IMR-90 (cell line): ENCODE data around the gene INTS14. TPM values are rescaled to one million over a fixed set of nuclear protein-coding genes. Genes with fewer than 3 reads are reported as not detected.
A peak's percentile ranks its signal among the peaks of the same experiment; 100 is the strongest.

ENCODE experiments used
- ATAC-seq: fragments of 200-7000 bp; cut with Tn5 transposase; 2 replicates; pipeline ENCODE4 v1.9.1; 2020; ENCODE audit warnings: low read depth, mild to moderate bottlenecking, moderate library complexity
- BruUV-seq: library from RNA; stranded (reverse); fragments of 400-500 nt; replicated peaks from 2 replicates; lab custom pipeline; 2021; lab: Mats Ljungman, UMichigan
- CTCF ChIA-PET: fragments of 300-600 bp; formaldehyde crosslinking; extraction: SDS; loops from one replicate; lab custom pipeline; 2021; ENCODE audit warnings: antibody characterized with exemption; lab: Yijun Ruan, JAX
- POLR2A ChIA-PET: fragments of 300-600 bp; sonication (Branson Sonifier 250); formaldehyde crosslinking; loops from one replicate; lab custom pipeline; 2022; ENCODE audit warnings: antibody characterized with exemption; ENCODE audit not compliant: unreplicated experiment; lab: Charles Lee
- DNase-seq: peaks from one replicate; pipeline ENCODE4 v3.0.0; 2013
- H2AFZ ChIP-seq: replicated peaks from 2 replicates; pipeline ENCODE3; 2013; ENCODE audit warnings: low read length, mild to moderate bottlenecking; ENCODE audit not compliant: poor library complexity
- H2AK5ac ChIP-seq: 2 replicates; pipeline ENCODE4 v1.6.1; 2013; ENCODE audit warnings: low read depth, low read length, inconsistent platforms
- H2AK9ac ChIP-seq: replicated peaks from 2 replicates; pipeline ENCODE3; 2013; ENCODE audit warnings: mild to moderate bottlenecking, low read depth, low read length, moderate library complexity; ENCODE audit not compliant: poor library complexity
- H2BK120ac ChIP-seq: 2 replicates; pipeline ENCODE4 v1.6.1; 2013; ENCODE audit warnings: low read depth, low read length, inconsistent platforms
- H2BK15ac ChIP-seq: 3 replicates; pipeline ENCODE4 v1.6.1; 2013; ENCODE audit warnings: low read depth, low read length, inconsistent platforms
- H2BK20ac ChIP-seq: 2 replicates; pipeline ENCODE4 v1.6.1; 2013; ENCODE audit warnings: low read depth, mild to moderate bottlenecking, inconsistent platforms, low read length, moderate library complexity
- H2BK5ac ChIP-seq: 2 replicates; pipeline ENCODE4 v1.6.1; 2013; ENCODE audit warnings: mild to moderate bottlenecking, low read depth, low read length, inconsistent platforms; ENCODE audit not compliant: poor library complexity, severe bottlenecking
- H3K14ac ChIP-seq: replicated peaks from 2 replicates; pipeline ENCODE4 v1.6.1; 2013; ENCODE audit warnings: low read depth, low read length, inconsistent platforms
- H3K18ac ChIP-seq: 2 replicates; pipeline ENCODE4 v1.6.1; 2013; ENCODE audit warnings: low read depth, low read length, control low read depth
- H3K23ac ChIP-seq: 2 replicates; pipeline ENCODE4 v1.6.1; 2013; ENCODE audit warnings: low read depth, low read length, inconsistent platforms
- H3K27ac ChIP-seq: 2 replicates; pipeline ENCODE4 v1.5.1; 2013; ENCODE audit warnings: mild to moderate bottlenecking, control low read depth, low read length; ENCODE audit not compliant: insufficient read depth
- H3K27me3 ChIP-seq: 2 replicates; pipeline ENCODE4 v1.6.1; 2013; ENCODE audit warnings: low read length; ENCODE audit not compliant: control insufficient read depth, insufficient read depth
- H3K36me3 ChIP-seq: 2 replicates; pipeline ENCODE4 v1.6.1; 2013; ENCODE audit warnings: low read length, mixed read lengths; ENCODE audit not compliant: control insufficient read depth, insufficient read depth
- H3K4ac ChIP-seq: 2 replicates; pipeline ENCODE4 v1.6.1; 2013; ENCODE audit warnings: low read depth, low read length, inconsistent platforms
- H3K4me1 ChIP-seq: 2 replicates; pipeline ENCODE4 v1.6.1; 2013; ENCODE audit warnings: low read length, mixed read lengths; ENCODE audit not compliant: control insufficient read depth, insufficient read depth
- H3K4me2 ChIP-seq: 2 replicates; pipeline ENCODE4 v1.6.1; 2013; ENCODE audit warnings: low read depth, mild to moderate bottlenecking, control low read depth, low read length, moderate library complexity
- H3K4me3 ChIP-seq: 2 replicates; pipeline ENCODE4 v1.5.1; 2013; ENCODE audit warnings: low read depth, mild to moderate bottlenecking, control low read depth, low read length, moderate library complexity; ENCODE audit not compliant: insufficient read depth
- H3K56ac ChIP-seq: 2 replicates; pipeline ENCODE4 v1.6.1; 2013; ENCODE audit warnings: low read length, inconsistent platforms; ENCODE audit not compliant: insufficient read depth; ENCODE audit errors: extremely low read depth
- H3K79me1 ChIP-seq, 2 experiments: 2 replicates each; pipeline ENCODE4 v1.6.1; 2013; ENCODE audit warnings: low read length in 2 of 2, inconsistent platforms in 1 of 2, low read depth in 1 of 2
- H3K9ac ChIP-seq: 2 replicates; pipeline ENCODE4 v1.6.1; 2013; ENCODE audit warnings: low read depth, low read length, control low read depth
- H3K9me1 ChIP-seq: 2 replicates; pipeline ENCODE4 v1.6.1; 2013; ENCODE audit warnings: low read length, inconsistent platforms; ENCODE audit not compliant: insufficient read depth
- H3K9me3 ChIP-seq: 2 replicates; pipeline ENCODE4 v1.6.1; 2013; ENCODE audit warnings: low read length; ENCODE audit not compliant: control insufficient read depth, insufficient read depth
- H4K20me1 ChIP-seq: 2 replicates; pipeline ENCODE4 v1.6.1; 2013; ENCODE audit warnings: low read length, inconsistent platforms; ENCODE audit not compliant: insufficient read depth
- H4K5ac ChIP-seq: 2 replicates; pipeline ENCODE4 v1.6.1; 2013; ENCODE audit warnings: mild to moderate bottlenecking, low read depth, low read length, control low read depth
- H4K8ac ChIP-seq, 2 experiments: 2 replicates each; pipeline ENCODE4 v1.6.1; 2013; ENCODE audit warnings: low read depth in 2 of 2, low read length in 2 of 2, control low read depth in 1 of 2, inconsistent platforms in 1 of 2
- H4K91ac ChIP-seq: 2 replicates; pipeline ENCODE4 v1.6.1; 2013; ENCODE audit warnings: low read depth, low read length, inconsistent platforms; ENCODE audit not compliant: insufficient read depth
- CEBPB ChIP-seq: IDR thresholded peaks from 2 replicates; pipeline ENCODE4 v1.6.1; 2012; ENCODE audit warnings: low read depth, low read length, improper control_type of control experiment
- CHD1 ChIP-seq: IDR thresholded peaks from 2 replicates; pipeline ENCODE4 v1.6.1; 2012; ENCODE audit warnings: low read depth, low read length, improper control_type of control experiment
- MAFK ChIP-seq: IDR thresholded peaks from 2 replicates; pipeline ENCODE4 v1.6.1; 2012; ENCODE audit warnings: low read depth, low read length, improper control_type of control experiment
- MAZ ChIP-seq: IDR thresholded peaks from 2 replicates; pipeline ENCODE4 v1.6.1; 2012; ENCODE audit warnings: low read depth, mild to moderate bottlenecking, low read length, improper control_type of control experiment, moderate library complexity, borderline replicate concordance
- POLR2A ChIP-seq: IDR thresholded peaks from 2 replicates; pipeline ENCODE4 v1.6.1; 2012; ENCODE audit warnings: mild to moderate bottlenecking, low read depth, low read length
- RAD21 ChIP-seq: IDR thresholded peaks from 2 replicates; pipeline ENCODE4 v1.6.1; 2012; ENCODE audit warnings: low read length, improper control_type of control experiment
- RFX5 ChIP-seq: IDR thresholded peaks from 2 replicates; pipeline ENCODE4 v1.8.0; 2012; ENCODE audit warnings: low read depth, mild to moderate bottlenecking, low read length, moderate library complexity
- WGBS, 2 experiments: methylation state at CpG; one replicate each; pipeline versions ENCODE4 v1.1.5 to v1.1.7; 2013; ENCODE audit warnings: missing lambda C conversion rate in 2 of 2; ENCODE audit not compliant: insufficient read length in 1 of 2; ENCODE audit errors: extremely low coverage in 2 of 2; 5-methylcytosine and 5-hydroxymethylcytosine counted together
- dilution Hi-C: fragments of 300-500 bp; cut with HindIII; formaldehyde crosslinking; loops from one replicate; pipeline ENCODE4 v1.14.3; 2018; ENCODE audit warnings: low sequenced_read_pairs; ENCODE audit not compliant: unreplicated experiment
- in situ Hi-C: fragments of 300-500 bp; cut with MboI; formaldehyde crosslinking; loops from 3 replicates; pipeline ENCODE4 v1.14.3; 2019; ENCODE audit warnings: low sequenced_read_pairs, inconsistent platforms, mixed read lengths
- intact Hi-C: fragments of 100-400 bp; cut with micrococcal nuclease; formaldehyde crosslinking; loops from 2 replicates; pipeline ENCODE4 v1.10.0; 2022
- polyA plus RNA-seq, 3 experiments: library from polyadenylated mRNA; depleted of rRNA; stranded (reverse); fragments of >200 nt; gene quantifications; 2 replicates each; pipeline ENCODE4 v1.2.3, GENCODE V29; 2012; ENCODE audit warnings: low replicate concordance in 1 of 3
- total RNA-seq: library from RNA; depleted of rRNA; stranded (reverse); fragments of >200 nt; gene quantifications from 2 replicates; pipeline ENCODE4 v1.2.3, GENCODE V29; 2012

Gene INTS14
- total and polyA plus RNA-seq, 2 of the 4 experiments (the other 2 are of a cell fraction): 22.9 to 39.5 TPM

DNA sequence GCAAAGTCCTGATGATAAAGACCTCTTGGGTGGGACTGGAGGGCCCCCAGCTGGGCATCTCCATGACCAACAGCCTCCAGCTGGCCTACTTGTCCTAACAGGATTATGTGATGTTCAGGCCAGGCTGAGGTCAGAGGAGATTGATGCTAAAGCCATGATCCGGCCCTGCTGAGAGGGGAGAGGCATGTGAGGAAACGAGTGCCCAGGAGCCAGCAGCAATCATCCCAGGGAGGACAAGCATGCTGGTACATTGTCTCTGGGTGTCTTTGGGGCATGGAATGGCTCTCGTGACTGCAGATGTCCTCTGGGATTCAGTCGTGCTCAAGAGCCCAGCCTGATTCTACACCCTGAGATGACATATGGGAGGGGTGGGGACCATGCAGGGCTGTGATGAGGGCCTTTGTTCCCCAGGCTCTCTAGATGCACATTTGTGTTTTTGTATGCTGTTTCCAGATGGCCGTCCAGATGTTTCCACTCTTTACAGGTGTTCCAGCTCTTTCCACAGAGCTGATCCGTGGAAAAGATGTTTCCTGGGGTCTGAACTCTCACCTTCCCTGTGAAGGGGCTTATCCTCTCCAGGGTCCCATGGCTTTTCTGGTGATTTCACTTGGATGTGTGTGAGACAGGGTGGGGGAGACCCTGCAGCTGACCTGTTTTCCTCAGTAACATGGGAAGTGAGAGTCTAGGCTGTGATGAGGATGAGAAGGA is 31.0 kb upstream of the INTS14 start (continued):
- TF ChIP-seq CEBPB: no peak

DNA sequence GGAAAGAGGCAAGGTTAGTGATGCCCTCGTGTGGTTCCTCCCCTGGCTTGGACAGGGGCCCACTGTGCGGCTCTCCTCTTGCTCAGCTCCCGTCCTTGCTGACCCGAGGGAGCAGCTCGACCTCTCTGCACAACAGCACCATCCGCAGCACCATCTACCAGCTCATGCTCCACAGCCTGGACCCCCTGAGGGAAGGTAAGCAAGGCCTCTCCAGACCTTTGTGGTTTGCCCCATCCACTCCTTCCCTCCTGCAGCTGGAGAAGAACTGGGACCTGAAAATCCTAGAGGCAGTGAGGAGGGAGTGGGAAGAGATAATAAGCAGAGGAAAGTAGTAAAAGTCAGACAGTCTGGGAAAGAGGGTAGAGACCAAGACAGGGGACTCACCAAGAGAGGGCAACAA is 28.6 kb upstream of the INTS14 start:
- no peak overlapping the region for H3K4ac ChIP-seq
- no peak overlapping the region for H4K5ac ChIP-seq
- 0 out of 2 replicates have a peak, but pooled peaks cover 3% of the 10 kb centered on the region for H4K20me1 ChIP-seq
- H3K18ac ChIP-seq: no peak overlapping the region
- no peak overlapping the region for H3K4me3 ChIP-seq
- no peak overlapping the region for H2BK120ac ChIP-seq
- intact Hi-C loops: loop anchor here (2.0 to 10.0 kb wide), 2 partner anchors 217 to 645 kb away; no protein-coding TSS in a partner anchor
- no peak overlapping the region for H2AK9ac ChIP-seq
- H3K4me1 ChIP-seq: peaks cover 4% of the 10 kb centered on the region; the same call in 1 of the 2 replicates
- H3K14ac ChIP-seq: no peak overlapping the region
- H4K91ac ChIP-seq: no peak overlapping the region
- H3K23ac ChIP-seq: no peak overlapping the region
- ChIA-PET CTCF (interaction anchor here (0.7 to 1.0 kb wide), 2 partner anchors 152 to 179 kb away, joined by 3 read pairs; partner anchors contain the start of gene DENND4A), POLR2A (no interaction called here)
- H4K8ac ChIP-seq: no peak overlapping the region
- dilution Hi-C loops: no loop called here
- WGBS, 2 experiments: no CpG with 5 or more reads among the region's 6 CpGs
- in situ Hi-C loops: no loop called here
- no TSS peak for BruUV-seq
- DNase-seq (no peak), ATAC-seq (no peak)
- no peak overlapping the region for H3K27ac ChIP-seq
- no peaks in the 10 kb centered on the region for H3K36me3 ChIP-seq
- H3K4me2 ChIP-seq: no peak overlapping the region
- no peak overlapping the region for H2AK5ac ChIP-seq
- no peak for TF ChIP-seq MAZ
- TF ChIP-seq RFX5: no peak
- TF ChIP-seq RAD21: no peak
- TF ChIP-seq MAFK: no peak
- no peak for TF ChIP-seq POLR2A
- TF ChIP-seq CHD1: no peak
- no peak overlapping the region for H2BK20ac ChIP-seq
- H3K9me3 ChIP-seq: no peaks in the 10 kb centered on the region
- no peak overlapping the region for H2BK5ac ChIP-seq
- no peak overlapping the region for H2BK15ac ChIP-seq
- H2AFZ ChIP-seq: peak overlapping the region; percentile 26
- H3K9me1 ChIP-seq: no peaks in the 10 kb centered on the region
- H3K9ac ChIP-seq: no peak overlapping the region
- no peaks in the 10 kb centered on the region for H3K27me3 ChIP-seq
- no peak overlapping the region for H3K56ac ChIP-seq
- H3K79me1 ChIP-seq: no peaks in the 10 kb centered on the region
